Measurements from ENCODE around the gene TCEAL5. TPM values are rescaled to one million over a fixed set of nuclear protein-coding genes. Genes with fewer than 3 reads are reported as not detected.

Gene TCEAL5
- total RNA-seq, 4 donors from 2014 or later, result 0.64 TPM; not detected in 3

DNA sequence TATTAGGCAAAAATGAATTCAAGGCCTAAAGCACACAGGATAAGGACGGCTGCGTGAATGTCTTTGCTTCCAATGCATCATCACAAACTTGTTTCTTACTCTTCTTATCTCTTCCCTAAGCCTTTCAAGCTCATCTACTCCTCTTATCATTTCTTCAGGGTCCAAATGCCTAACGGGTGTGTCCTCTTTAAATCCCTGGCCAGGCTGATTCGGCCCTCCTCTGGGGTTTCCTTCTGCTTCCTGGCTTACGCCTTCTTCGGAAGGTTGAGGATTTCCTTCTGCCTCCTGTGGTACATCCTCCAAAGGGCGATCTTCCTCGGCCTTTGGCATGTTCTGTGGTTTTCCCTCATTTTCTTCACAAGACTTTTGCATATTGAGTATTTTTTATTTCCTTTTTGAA lies 22.9 kb downstream of the TCEAL5 start:
- WGBS, 2 donors (ENCODE audit: low coverage in 1 of 2), result 20 to 53% methylated on average over 1 to 8 of the region's 8 CpGs
- Histone ChIP-seq H3K9me3 (no peaks in the 10 kb centered on the region), H3K4me1 (peaks cover 0 to 9% (median 0%) of the 10 kb centered on the region in 4 donors), H3K27ac (peak overlapping the region; percentile 80 to 92 (median 90)), H3K27me3 (no peaks in the 10 kb centered on the region), H3K4me3 (peak overlapping the region in 3 of 4 donors; percentile 41 to 72 (median 68)), H3K36me3 (no peaks in the 10 kb centered on the region)
- intact Hi-C loops (cut with DNase I; ENCODE audit: low total_unique reads), result no loop called here
- no peak for DNase-seq
- TF ChIP-seq EP300 (IDR thresholded peaks at IDR 0.05; ENCODE audit: low read depth) (no peak), POLR2AphosphoS5 (IDR thresholded peaks at IDR 0.05) (no peak), POLR2A (IDR thresholded peaks at IDR 0.05) (no peak)
- TF ChIP-seq, protein P1, sequence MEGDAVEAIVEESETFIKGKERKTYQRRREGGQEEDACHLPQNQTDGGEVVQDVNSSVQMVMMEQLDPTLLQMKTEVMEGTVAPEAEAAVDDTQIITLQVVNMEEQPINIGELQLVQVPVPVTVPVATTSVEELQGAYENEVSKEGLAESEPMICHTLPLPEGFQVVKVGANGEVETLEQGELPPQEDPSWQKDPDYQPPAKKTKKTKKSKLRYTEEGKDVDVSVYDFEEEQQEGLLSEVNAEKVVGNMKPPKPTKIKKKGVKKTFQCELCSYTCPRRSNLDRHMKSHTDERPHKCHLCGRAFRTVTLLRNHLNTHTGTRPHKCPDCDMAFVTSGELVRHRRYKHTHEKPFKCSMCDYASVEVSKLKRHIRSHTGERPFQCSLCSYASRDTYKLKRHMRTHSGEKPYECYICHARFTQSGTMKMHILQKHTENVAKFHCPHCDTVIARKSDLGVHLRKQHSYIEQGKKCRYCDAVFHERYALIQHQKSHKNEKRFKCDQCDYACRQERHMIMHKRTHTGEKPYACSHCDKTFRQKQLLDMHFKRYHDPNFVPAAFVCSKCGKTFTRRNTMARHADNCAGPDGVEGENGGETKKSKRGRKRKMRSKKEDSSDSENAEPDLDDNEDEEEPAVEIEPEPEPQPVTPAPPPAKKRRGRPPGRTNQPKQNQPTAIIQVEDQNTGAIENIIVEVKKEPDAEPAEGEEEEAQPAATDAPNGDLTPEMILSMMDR (IDR thresholded peaks at IDR 0.05), result no peak
- in situ Hi-C loops (cut with MboI; ENCODE audit: low pct_ligation_motif_present in 1 of 4, low pct_unique_long_range_greater_than_20kb in 1 of 4, low sequenced_read_pairs in 3 of 4), result no loop called here

- WGBS, 2 donors (ENCODE audit: low coverage in 1 of 2), result 66% methylated on average over 5 of the region's 5 CpGs; no CpG with 5 or more reads in 1 of the 2 donors
- no peak for DNase-seq
- no peaks in the 10 kb centered on the region for H3K9me3 ChIP-seq
- in situ Hi-C loops (cut with MboI; ENCODE audit: low pct_ligation_motif_present in 1 of 4, low pct_unique_long_range_greater_than_20kb in 1 of 4, low sequenced_read_pairs in 3 of 4) (no loop called here), intact Hi-C loops (cut with DNase I; ENCODE audit: low total_unique reads) (no loop called here)
- no peaks in the 10 kb centered on the region for H3K27me3 ChIP-seq
- H3K27ac ChIP-seq, result no peak overlapping the region
- no peak for TF ChIP-seq EP300 (IDR thresholded peaks at IDR 0.05; ENCODE audit: low read depth)
- TF ChIP-seq, protein P1 (IDR thresholded peaks at IDR 0.05), result no peak
- TF ChIP-seq POLR2AphosphoS5 (IDR thresholded peaks at IDR 0.05), result no peak
- TF ChIP-seq POLR2A (IDR thresholded peaks at IDR 0.05), result no peak
- peaks cover 0 to 9% (median 0%) of the 10 kb centered on the region in 4 donors for H3K4me1 ChIP-seq
- no peak overlapping the region for H3K4me3 ChIP-seq
- no peaks in the 10 kb centered on the region for H3K36me3 ChIP-seq
Observed at GRCh38 chrX:103250977-103251376, 25.6 kb downstream of the TCEAL5 start.

- DNase-seq, result no peak
- H3K36me3 ChIP-seq, result no peaks in the 10 kb centered on the region
- H3K4me3 ChIP-seq, result no peak overlapping the region
- peaks cover 0 to 6% (median 0%) of the 10 kb centered on the region in 4 donors for H3K4me1 ChIP-seq
- 52% methylated on average over 1 of the region's 1 CpG; no CpG with 5 or more reads in 1 of the 2 donors for WGBS, 2 donors (ENCODE audit: low coverage in 1 of 2)
- intact Hi-C loops (cut with DNase I; ENCODE audit: low total_unique reads) (no loop called here), in situ Hi-C loops (cut with MboI; ENCODE audit: low pct_ligation_motif_present in 1 of 4, low pct_unique_long_range_greater_than_20kb in 1 of 4, low sequenced_read_pairs in 3 of 4) (no loop called here)
- H3K27me3 ChIP-seq, result no peaks in the 10 kb centered on the region
- no peak overlapping the region for H3K27ac ChIP-seq
- TF ChIP-seq EP300 (IDR thresholded peaks at IDR 0.05; ENCODE audit: low read depth), result no peak
- no peaks in the 10 kb centered on the region for H3K9me3 ChIP-seq
Observed at GRCh38 chrX:103249805-103250204, 26.7 kb downstream of the TCEAL5 start.

- intact Hi-C loops (cut with DNase I; ENCODE audit: low total_unique reads) (no loop called here), in situ Hi-C loops (cut with MboI; ENCODE audit: low pct_ligation_motif_present in 1 of 4, low pct_unique_long_range_greater_than_20kb in 1 of 4, low sequenced_read_pairs in 3 of 4) (no loop called here)
- no peak for TF ChIP-seq POLR2A (IDR thresholded peaks at IDR 0.05)
- TF ChIP-seq, protein P1 (IDR thresholded peaks at IDR 0.05), result peak in 4 of 5 experiments; percentile 25 to 30 (median 28)
- TF ChIP-seq POLR2AphosphoS5 (IDR thresholded peaks at IDR 0.05), result no peak
- TF ChIP-seq EP300 (IDR thresholded peaks at IDR 0.05; ENCODE audit: low read depth), result no peak
- Histone ChIP-seq H3K4me1 (peaks cover 0 to 3% (median 0%) of the 10 kb centered on the region in 4 donors), H3K4me3 (no peak overlapping the region), H3K36me3 (no peaks in the 10 kb centered on the region), H3K27me3 (no peaks in the 10 kb centered on the region), H3K9me3 (no peaks in the 10 kb centered on the region), H3K27ac (no peak overlapping the region)
- no peak for DNase-seq
Observed at GRCh38 chrX:103248553-103248952, 28.0 kb downstream of the TCEAL5 start.

DNA sequence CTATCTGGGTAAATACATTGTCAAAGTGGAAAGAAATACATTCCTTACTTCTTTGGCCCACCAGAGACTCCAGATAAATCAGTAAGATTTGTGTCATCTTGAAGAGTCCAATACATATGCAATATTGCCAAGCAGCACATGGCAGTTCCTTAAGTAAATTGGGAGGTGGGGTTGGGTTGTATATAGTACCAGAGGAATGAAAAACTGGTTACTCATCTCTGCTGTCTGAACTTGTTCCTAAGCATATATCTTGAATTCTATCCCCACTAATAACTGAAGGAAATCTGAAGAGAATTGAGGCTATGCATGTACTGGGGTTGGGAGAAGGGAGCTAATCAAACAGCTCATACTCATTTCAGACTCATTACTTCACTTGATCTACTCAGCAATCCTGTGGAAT lies 36.4 kb downstream of the TCEAL5 start:
- Histone ChIP-seq H3K9me3 (no peaks in the 10 kb centered on the region), H3K4me1 (no peaks in the 10 kb centered on the region), H3K27me3 (no peaks in the 10 kb centered on the region), H3K4me3 (no peak overlapping the region), H3K27ac (no peak overlapping the region), H3K36me3 (no peaks in the 10 kb centered on the region)
- DNase-seq, result no peak
- intact Hi-C loops (cut with DNase I; ENCODE audit: low total_unique reads), result no loop called here
- TF ChIP-seq, protein P1 (IDR thresholded peaks at IDR 0.05), result no peak
- no peak for TF ChIP-seq EP300 (IDR thresholded peaks at IDR 0.05; ENCODE audit: low read depth)
- in situ Hi-C loops (cut with MboI; ENCODE audit: low pct_ligation_motif_present in 1 of 4, low pct_unique_long_range_greater_than_20kb in 1 of 4, low sequenced_read_pairs in 3 of 4), result no loop called here

All from transverse colon (tissue), 4 donors.